CMK (cell line): ENCODE data around the gene PSD4.

ENCODE experiments used
- DNase-seq: peaks from one replicate; pipeline ENCODE4 v3.0.0-alpha.2; 2010; ENCODE audit warnings: low read depth

The PSD4 gene

GRCh38 chr2:113238871-113239839 lies 65.4 kb downstream of the PSD4 start:
- DNase-seq, result no peak

- DNase-seq, result no peak
Measured at GRCh38 chr2:113240150-113240914, 66.6 kb downstream of the PSD4 start.

GRCh38 chr2:113240915-113241911 lies 67.4 kb downstream of the PSD4 start:
- no peak for DNase-seq

- no peak for DNase-seq
Measured at GRCh38 chr2:113242327-113242726, 68.6 kb downstream of the PSD4 start.

GRCh38 chr2:113245276-113245711 lies 71.5 kb downstream of the PSD4 start:
- DNase-seq, result no peak

GRCh38 chr2:113246606-113247005 lies 72.8 kb downstream of the PSD4 start:
- DNase-seq, result no peak

GRCh38 chr2:113248997-113249770 lies 75.4 kb downstream of the PSD4 start:
- DNase-seq, result peak; percentile 15

GRCh38 chr2:113251118-113251517 lies 77.3 kb downstream of the PSD4 start:
- DNase-seq, result no peak

- DNase-seq, result no peak
Measured at GRCh38 chr2:113252047-113252590, 78.3 kb downstream of the PSD4 start.

- no peak for DNase-seq
Measured at GRCh38 chr2:113253453-113253852, 79.7 kb downstream of the PSD4 start.

GRCh38 chr2:113255140-113256070 lies 81.6 kb downstream of the PSD4 start:
- no peak for DNase-seq

GRCh38 chr2:113257516-113258264 lies 83.9 kb downstream of the PSD4 start:
- DNase-seq, result no peak

GRCh38 chr2:113258471-113259147 lies 84.8 kb downstream of the PSD4 start:
- no peak for DNase-seq
